Measurements from ENCODE around the gene ST3GAL3.

DNA sequence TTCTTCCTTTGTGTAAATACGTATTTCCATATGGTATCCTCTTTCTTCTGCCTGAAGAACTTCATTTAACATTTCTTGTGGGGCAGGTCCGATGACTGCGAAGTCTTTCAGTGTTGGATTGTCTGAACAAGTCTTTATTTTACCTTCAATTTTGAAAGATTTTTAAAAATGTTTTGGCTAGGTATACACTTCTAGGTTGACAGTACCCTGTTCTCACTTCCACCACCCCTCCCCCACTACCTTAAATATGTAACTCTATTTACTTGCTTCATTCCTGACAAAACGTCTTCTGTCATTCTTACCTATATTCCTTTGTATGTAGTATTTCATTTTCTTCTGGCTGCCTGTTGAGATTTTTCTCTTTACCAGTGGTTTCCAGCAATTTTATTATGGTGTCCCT, 140.5 kb downstream of the ST3GAL3 start:
- TF ChIP-seq, protein P1, sequence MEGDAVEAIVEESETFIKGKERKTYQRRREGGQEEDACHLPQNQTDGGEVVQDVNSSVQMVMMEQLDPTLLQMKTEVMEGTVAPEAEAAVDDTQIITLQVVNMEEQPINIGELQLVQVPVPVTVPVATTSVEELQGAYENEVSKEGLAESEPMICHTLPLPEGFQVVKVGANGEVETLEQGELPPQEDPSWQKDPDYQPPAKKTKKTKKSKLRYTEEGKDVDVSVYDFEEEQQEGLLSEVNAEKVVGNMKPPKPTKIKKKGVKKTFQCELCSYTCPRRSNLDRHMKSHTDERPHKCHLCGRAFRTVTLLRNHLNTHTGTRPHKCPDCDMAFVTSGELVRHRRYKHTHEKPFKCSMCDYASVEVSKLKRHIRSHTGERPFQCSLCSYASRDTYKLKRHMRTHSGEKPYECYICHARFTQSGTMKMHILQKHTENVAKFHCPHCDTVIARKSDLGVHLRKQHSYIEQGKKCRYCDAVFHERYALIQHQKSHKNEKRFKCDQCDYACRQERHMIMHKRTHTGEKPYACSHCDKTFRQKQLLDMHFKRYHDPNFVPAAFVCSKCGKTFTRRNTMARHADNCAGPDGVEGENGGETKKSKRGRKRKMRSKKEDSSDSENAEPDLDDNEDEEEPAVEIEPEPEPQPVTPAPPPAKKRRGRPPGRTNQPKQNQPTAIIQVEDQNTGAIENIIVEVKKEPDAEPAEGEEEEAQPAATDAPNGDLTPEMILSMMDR (optimal IDR thresholded peaks at IDR 0.05 in 1 of 3, IDR thresholded peaks at IDR 0.05 in 1 of 3, conservative IDR thresholded peaks at IDR 0.05 in 1 of 3; ENCODE audit: extremely low read depth in 1 of 3, insufficient read depth in 2 of 3, low read length in 3 of 3), result no peak
- TF ChIP-seq EZH2 (IDR thresholded peaks at IDR 0.05; ENCODE audit: low read length), result no peak

Data from keratinocyte (primary cell).